Tibial artery (tissue), 4 donors: ENCODE data around the gene C4orf36.
A peak's percentile ranks its signal among the peaks of the same experiment; 100 is the strongest.

ENCODE experiments used
- DNase-seq, 2 donors: peaks; one replicate each; pipeline ENCODE4 v3.0.0-alpha.2; 2019
- H3K27ac ChIP-seq, 2 donors: fragments of 200-600 bp; sonication (generic) in 1 of 2; 1 replicate in 1 of 2; 2 replicates in 1 of 2; pipeline ENCODE4 v1.5.1; 2018 to 2019; ENCODE audit warnings: mild to moderate bottlenecking in 1 of 2
- H3K27me3 ChIP-seq, 2 donors: fragments of 200-600 bp; sonication (generic) in 1 of 2; one replicate each; pipeline versions ENCODE4 v1.5.1 to v1.6.0; 2016 to 2019
- H3K36me3 ChIP-seq, 3 donors: fragments of 200-600 bp; sonication (generic) in 2 of 3; one replicate each; pipeline ENCODE4 v1.5.1; 2016 to 2019; ENCODE audit warnings: mild to moderate bottlenecking in 2 of 3
- H3K4me1 ChIP-seq, 4 donors: fragments of 200-600 bp; sonication (generic) in 2 of 4; 1 replicate in 3 of 4; 2 replicates in 1 of 4; pipeline ENCODE4 v1.5.1; 2016 to 2019
- H3K4me3 ChIP-seq, 2 donors: fragments of 200-600 bp; sonication (generic) in 1 of 2; 1 replicate in 1 of 2; 2 replicates in 1 of 2; pipeline ENCODE4 v1.5.1; 2018 to 2019; ENCODE audit warnings: mild to moderate bottlenecking in 2 of 2
- H3K9me3 ChIP-seq, 3 donors: fragments of 200-600 bp; sonication (generic) in 1 of 3; one replicate each; pipeline ENCODE4 v1.5.1; 2016 to 2019
- intact Hi-C: fragments of 100-400 bp; cut with DNase I; formaldehyde crosslinking; loops from one replicate; pipeline ENCODE4 v1.15.0; 2023; ENCODE audit warnings: low total_unique reads
- TF ChIP-seq, protein P1 (sequence below), 2 experiments: fragments of 200-600 bp in 1 of 2; fragments of 450-650 bp in 1 of 2; IDR thresholded peaks; one replicate each; pipeline ENCODE4 v1.5.1; 2017 to 2019; ENCODE audit warnings: antibody characterized with exemption in 2 of 2, mild to moderate bottlenecking in 1 of 2, moderate library complexity in 1 of 2

C4orf36 gene

DNA sequence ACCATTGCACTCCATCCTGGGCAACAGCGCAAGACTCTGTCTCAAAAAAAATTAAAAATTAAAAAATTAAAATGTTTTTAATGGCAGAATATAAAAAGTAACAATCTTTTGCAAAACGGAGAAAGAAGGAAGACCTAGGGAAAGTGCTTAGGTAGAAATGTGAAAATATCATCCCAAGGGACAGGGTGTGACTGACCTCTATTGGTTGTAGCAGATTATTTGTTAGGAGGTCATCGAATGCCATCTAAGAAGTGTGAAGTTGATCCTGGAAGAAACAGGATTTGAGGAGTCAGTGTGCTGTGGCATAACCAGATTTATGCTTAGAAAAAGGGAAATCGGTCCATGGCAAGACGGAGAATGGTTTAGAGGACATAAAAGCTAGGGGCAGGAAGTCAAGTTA, 18.1 kb upstream of the C4orf36 start:
- Histone ChIP-seq H3K36me3 (peaks cover 0 to 7% (median 6%) of the 10 kb centered on the region in 3 donors), H3K4me1 (peaks cover 0 to 25% (median 12%) of the 10 kb centered on the region in 4 donors), H3K27ac (no peak overlapping the region), H3K4me3 (no peak overlapping the region), H3K27me3 (no peaks in the 10 kb centered on the region), H3K9me3 (no peaks in the 10 kb centered on the region)
- intact Hi-C loops = no loop called here
- TF ChIP-seq, protein P1, sequence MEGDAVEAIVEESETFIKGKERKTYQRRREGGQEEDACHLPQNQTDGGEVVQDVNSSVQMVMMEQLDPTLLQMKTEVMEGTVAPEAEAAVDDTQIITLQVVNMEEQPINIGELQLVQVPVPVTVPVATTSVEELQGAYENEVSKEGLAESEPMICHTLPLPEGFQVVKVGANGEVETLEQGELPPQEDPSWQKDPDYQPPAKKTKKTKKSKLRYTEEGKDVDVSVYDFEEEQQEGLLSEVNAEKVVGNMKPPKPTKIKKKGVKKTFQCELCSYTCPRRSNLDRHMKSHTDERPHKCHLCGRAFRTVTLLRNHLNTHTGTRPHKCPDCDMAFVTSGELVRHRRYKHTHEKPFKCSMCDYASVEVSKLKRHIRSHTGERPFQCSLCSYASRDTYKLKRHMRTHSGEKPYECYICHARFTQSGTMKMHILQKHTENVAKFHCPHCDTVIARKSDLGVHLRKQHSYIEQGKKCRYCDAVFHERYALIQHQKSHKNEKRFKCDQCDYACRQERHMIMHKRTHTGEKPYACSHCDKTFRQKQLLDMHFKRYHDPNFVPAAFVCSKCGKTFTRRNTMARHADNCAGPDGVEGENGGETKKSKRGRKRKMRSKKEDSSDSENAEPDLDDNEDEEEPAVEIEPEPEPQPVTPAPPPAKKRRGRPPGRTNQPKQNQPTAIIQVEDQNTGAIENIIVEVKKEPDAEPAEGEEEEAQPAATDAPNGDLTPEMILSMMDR (IDR thresholded peaks at IDR 0.05) = no peak
- DNase-seq = no peak

DNA sequence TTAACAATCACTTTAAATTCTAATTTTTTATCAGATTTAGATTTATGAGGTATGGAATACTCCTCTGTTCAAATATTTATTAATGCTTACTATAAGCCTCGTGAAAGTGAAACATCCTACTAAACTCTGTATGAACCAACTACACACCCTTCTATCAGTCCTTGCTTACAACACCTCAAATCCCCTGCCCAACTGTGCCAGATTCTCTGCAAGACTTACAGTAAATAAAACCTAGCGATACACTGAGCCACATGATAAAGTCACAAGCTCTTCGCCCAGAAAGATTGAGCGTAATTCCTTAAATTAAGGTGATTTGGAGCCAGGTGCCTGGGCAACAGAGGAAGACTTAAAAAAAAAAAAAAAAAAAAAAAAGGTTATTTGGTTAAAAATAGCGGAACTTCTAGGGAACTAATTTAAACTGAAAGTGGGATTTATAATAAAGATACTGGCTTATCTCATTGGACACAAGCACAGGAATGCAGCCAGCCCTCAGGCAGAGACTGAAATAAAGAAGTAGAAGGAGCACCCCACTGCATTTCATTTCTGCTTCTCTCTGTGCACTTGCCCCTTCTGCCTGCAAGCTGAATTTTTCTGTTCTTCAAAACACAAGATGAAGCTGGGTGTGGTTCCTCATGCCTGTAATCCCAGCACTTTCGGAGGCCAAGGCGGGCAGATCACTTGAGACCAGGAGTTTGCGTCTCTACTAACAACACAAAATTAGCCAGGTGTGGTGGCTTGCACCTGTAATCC, 17.5 kb upstream of the C4orf36 start:
- TF ChIP-seq, protein P1 (IDR thresholded peaks at IDR 0.05) = no peak
- Histone ChIP-seq H3K4me3 (no peak overlapping the region), H3K36me3 (peaks cover 0 to 7% (median 6%) of the 10 kb centered on the region in 3 donors), H3K9me3 (no peaks in the 10 kb centered on the region), H3K27ac (no peak overlapping the region), H3K27me3 (no peaks in the 10 kb centered on the region), H3K4me1 (peaks cover 0 to 25% (median 12%) of the 10 kb centered on the region in 4 donors)
- no peak for DNase-seq
- intact Hi-C loops = loop anchor here (10.0 kb wide), 1 partner anchor 315 kb away; the partner anchor contains the start of gene PTPN13

DNA sequence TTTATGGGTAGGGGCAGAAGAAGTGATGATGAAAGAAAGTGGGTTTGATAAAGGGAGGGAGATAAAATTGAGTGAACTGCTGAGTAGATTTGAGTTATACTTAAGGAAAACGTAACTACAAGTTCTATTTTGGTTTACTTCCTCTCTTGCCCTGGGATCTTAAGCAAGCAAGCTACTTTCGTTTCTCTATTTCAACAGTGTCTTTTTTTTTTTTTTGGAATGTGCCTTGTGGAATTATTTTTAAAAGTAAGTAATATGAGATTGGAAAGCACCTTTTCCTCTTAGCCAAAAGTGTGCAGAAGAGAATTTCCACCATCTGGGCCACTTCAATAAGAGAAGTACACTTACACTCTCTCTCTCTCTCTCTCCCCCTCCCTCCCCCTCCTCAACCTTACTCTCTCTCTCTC, 16.0 kb upstream of the C4orf36 start:
- Histone ChIP-seq H3K27me3 (no peaks in the 10 kb centered on the region), H3K36me3 (peaks cover 0 to 3% (median 2%) of the 10 kb centered on the region in 3 donors), H3K4me3 (no peak overlapping the region), H3K4me1 (peaks cover 0 to 25% (median 12%) of the 10 kb centered on the region in 4 donors), H3K9me3 (no peaks in the 10 kb centered on the region), H3K27ac (peak overlapping the region; percentile 56 to 60)
- TF ChIP-seq, protein P1 (IDR thresholded peaks at IDR 0.05) = no peak
- no peak for DNase-seq
- intact Hi-C loops = loop anchor here (10.0 kb wide), 1 partner anchor 313 kb away; the partner anchor contains the start of gene PTPN13

DNA sequence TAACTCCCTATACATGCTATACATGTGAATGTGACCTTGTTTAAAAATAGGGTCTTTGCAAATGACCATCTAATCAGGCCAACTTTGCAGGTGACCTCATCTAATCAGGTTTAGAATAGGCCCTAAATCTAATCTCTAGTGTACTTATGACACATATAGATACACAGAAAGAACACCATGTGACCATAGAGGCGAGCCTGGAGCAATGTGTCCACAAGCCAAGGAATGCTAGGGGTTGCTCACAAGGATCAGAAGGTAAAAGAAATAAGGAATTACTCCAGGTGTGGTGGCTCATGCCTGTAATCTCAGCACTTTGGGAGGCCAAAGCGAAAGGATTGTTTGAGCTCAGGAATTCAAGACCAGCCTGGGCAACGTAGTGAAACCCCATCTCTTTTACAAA, 9.6 kb upstream of the C4orf36 start:
- no peaks in the 10 kb centered on the region for H3K27me3 ChIP-seq
- no peaks in the 10 kb centered on the region for H3K36me3 ChIP-seq
- H3K27ac ChIP-seq = no peak overlapping the region
- TF ChIP-seq, protein P1 (IDR thresholded peaks at IDR 0.05) = no peak
- intact Hi-C loops = loop anchor here (10.0 kb wide), 1 partner anchor 307 kb away; the partner anchor contains the start of gene PTPN13
- no peak for DNase-seq
- no peak overlapping the region for H3K4me3 ChIP-seq
- H3K9me3 ChIP-seq = no peaks in the 10 kb centered on the region
- H3K4me1 ChIP-seq = no peaks in the 10 kb centered on the region

DNA sequence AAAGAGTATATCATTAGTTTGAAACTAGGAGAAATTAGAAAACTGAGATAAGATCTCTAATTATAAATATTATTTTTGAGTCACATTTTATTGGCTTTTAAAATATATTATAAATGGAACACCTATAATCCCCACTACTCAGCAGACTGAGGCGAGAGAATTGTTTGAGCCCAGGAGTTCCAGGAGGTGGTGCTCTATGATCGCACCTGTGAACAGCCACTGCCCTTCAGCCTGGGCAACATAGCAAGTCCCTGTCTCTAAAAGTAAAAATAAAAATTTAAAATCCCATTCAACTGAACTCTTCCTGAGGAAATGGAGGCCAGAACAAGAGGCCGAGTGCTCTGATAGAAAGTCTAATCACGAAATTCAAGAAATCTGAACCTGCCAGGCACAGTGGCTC, 6.3 kb upstream of the C4orf36 start:
- no peak overlapping the region for H3K27ac ChIP-seq
- TF ChIP-seq, protein P1 (IDR thresholded peaks at IDR 0.05) = no peak
- no peaks in the 10 kb centered on the region for H3K9me3 ChIP-seq
- intact Hi-C loops = no loop called here
- H3K27me3 ChIP-seq = no peaks in the 10 kb centered on the region
- DNase-seq = no peak
- no peak overlapping the region for H3K4me3 ChIP-seq
- no peaks in the 10 kb centered on the region for H3K36me3 ChIP-seq
- no peaks in the 10 kb centered on the region for H3K4me1 ChIP-seq
